SK-N-SH treated with all-trans-retinoic acid at 6 μM for 48 hours (cell line): Measurements from ENCODE around the gene TOP2A.

Experiments
- ATAC-seq: fragments of 200-7000 bp; cut with Tn5 transposase; 3 replicates; pipeline ENCODE4 v1.9.1; 2020; ENCODE audit warnings: mild to moderate bottlenecking, moderate library complexity
- ARNTL ChIP-seq: fragments of 450-650 bp; formaldehyde crosslinking; IDR thresholded peaks from 2 replicates; pipeline ENCODE4 v1.5.0; 2020; ENCODE audit warnings: low read depth, mild to moderate bottlenecking, moderate library complexity, borderline replicate concordance
- BACH2 ChIP-seq: fragments of 250-450 bp; sonication (Bioruptor Pico); IDR thresholded peaks from 2 replicates; pipeline ENCODE4 v1.9.0; 2021; ENCODE audit warnings: mild to moderate bottlenecking, borderline replicate concordance
- CREB5 ChIP-seq: fragments of 250-450 bp; sonication (Bioruptor Pico); IDR thresholded peaks from 2 replicates; pipeline ENCODE4 v1.5.1; 2020; ENCODE audit warnings: low read depth, mild to moderate bottlenecking, moderate library complexity
- CSDC2 ChIP-seq: fragments of 250-450 bp; sonication (Bioruptor Pico); IDR thresholded peaks from 2 replicates; pipeline ENCODE4 v1.5.0; 2020; ENCODE audit warnings: mild to moderate bottlenecking, moderate library complexity
- CSRNP3 ChIP-seq: fragments of 250-450 bp; sonication (Bioruptor Pico); IDR thresholded peaks from 2 replicates; pipeline ENCODE4 v1.5.1; 2021; ENCODE audit warnings: mild to moderate bottlenecking, moderate library complexity
- ESRRG ChIP-seq: fragments of 250-450 bp; sonication (Bioruptor Pico); IDR thresholded peaks from 2 replicates; pipeline ENCODE4 v1.6.1; 2021; ENCODE audit warnings: mild to moderate bottlenecking
- GLIS3 ChIP-seq: fragments of 250-450 bp; sonication (Bioruptor Pico); IDR thresholded peaks from 2 replicates; pipeline ENCODE4 v1.5.0; 2020; ENCODE audit warnings: mild to moderate bottlenecking, moderate library complexity
- ISL1 ChIP-seq: fragments of 250-450 bp; sonication (Bioruptor Pico); IDR thresholded peaks from 2 replicates; pipeline ENCODE4 v2.1.2; 2022; ENCODE audit warnings: mild to moderate bottlenecking, moderate library complexity
- OSR1 ChIP-seq: fragments of 250-450 bp; sonication (Bioruptor Pico); IDR thresholded peaks from 2 replicates; pipeline ENCODE4 v1.8.0; 2022; ENCODE audit warnings: moderate library complexity, mild to moderate bottlenecking, inconsistent platforms
- PATZ1 ChIP-seq: fragments of 250-450 bp; sonication (Bioruptor Pico); IDR thresholded peaks from 2 replicates; pipeline ENCODE4 v1.8.0; 2020; ENCODE audit warnings: mild to moderate bottlenecking, moderate library complexity, borderline replicate concordance
- POU6F1 ChIP-seq: fragments of 250-450 bp; sonication (Bioruptor Pico); IDR thresholded peaks from 2 replicates; pipeline ENCODE4 v1.8.0; 2021; ENCODE audit warnings: low read depth, mild to moderate bottlenecking, moderate library complexity, borderline replicate concordance
- PPARA ChIP-seq: fragments of 250-450 bp; sonication (Bioruptor Pico); IDR thresholded peaks from 2 replicates; pipeline ENCODE4 v1.5.0; 2020; ENCODE audit warnings: mild to moderate bottlenecking, borderline replicate concordance
- RARB ChIP-seq: fragments of 250-450 bp; sonication (Bioruptor Pico); IDR thresholded peaks from 2 replicates; pipeline ENCODE4 v1.8.0; 2021; ENCODE audit warnings: mild to moderate bottlenecking, moderate library complexity
- SNAI2 ChIP-seq: fragments of 250-450 bp; sonication (Bioruptor Pico); IDR thresholded peaks from 2 replicates; pipeline ENCODE4 v1.5.0; 2020; ENCODE audit warnings: mild to moderate bottlenecking, moderate library complexity
- TCF4 ChIP-seq: fragments of 250-450 bp; sonication (Bioruptor Pico); IDR thresholded peaks from 2 replicates; pipeline ENCODE4 v1.8.0; 2021; ENCODE audit warnings: mild to moderate bottlenecking, moderate library complexity, borderline replicate concordance
- TOX ChIP-seq: fragments of 250-450 bp; sonication (Bioruptor Pico); IDR thresholded peaks from 2 replicates; pipeline ENCODE4 v1.8.0; 2021; ENCODE audit warnings: mild to moderate bottlenecking, moderate library complexity, borderline replicate concordance
- TSHZ2 ChIP-seq: fragments of 250-450 bp; sonication (Bioruptor Pico); IDR thresholded peaks from 2 replicates; pipeline ENCODE4 v1.5.0; 2020; ENCODE audit warnings: mild to moderate bottlenecking, moderate library complexity
- ZC3H10 ChIP-seq: fragments of 250-450 bp; sonication (Bioruptor Pico); IDR thresholded peaks from 2 replicates; pipeline ENCODE4 v1.5.1; 2021; ENCODE audit warnings: mild to moderate bottlenecking, moderate library complexity
- ZFP3 ChIP-seq: fragments of 250-450 bp; sonication (Bioruptor Pico); IDR thresholded peaks from 2 replicates; pipeline ENCODE4 v1.5.0; 2020; ENCODE audit warnings: mild to moderate bottlenecking, moderate library complexity
- ZFP30 ChIP-seq: fragments of 450-650 bp; formaldehyde crosslinking; IDR thresholded peaks from 2 replicates; pipeline ENCODE4 v1.5.0; 2022; ENCODE audit warnings: mild to moderate bottlenecking, moderate library complexity
- ZNF565 ChIP-seq: fragments of 450-650 bp; formaldehyde crosslinking; conservative IDR thresholded peaks from 2 replicates; pipeline ENCODE4 v1.5.0; 2020; ENCODE audit warnings: low read depth, mild to moderate bottlenecking, moderate library complexity
- ZNF70 ChIP-seq: fragments of 450-650 bp; formaldehyde crosslinking; IDR thresholded peaks from 2 replicates; pipeline ENCODE4 v1.5.0; 2020; ENCODE audit warnings: mild to moderate bottlenecking, moderate library complexity
- ZNF8 ChIP-seq: fragments of 450-650 bp; formaldehyde crosslinking; IDR thresholded peaks from 2 replicates; pipeline ENCODE4 v1.5.0; 2020; ENCODE audit warnings: mild to moderate bottlenecking, moderate library complexity

Gene TOP2A

GRCh38 chr17:40342504-40343218 is 75.0 kb downstream of the TOP2A start (continued):
- TF ChIP-seq ZFP30 (CRISPR knock-in tag): no peak
- no peak for TF ChIP-seq SNAI2 (CRISPR knock-in tag)
- TF ChIP-seq ESRRG: no peak
- TF ChIP-seq, all 23 proteins: peak for 0

- ATAC-seq: peak; percentile 60
These were observed 75.7 kb downstream of the TOP2A start for GRCh38 chr17:40341808-40342503.

More at GRCh38 chr17:40341808-40342503, 75.7 kb downstream of the TOP2A start:
- TF ChIP-seq GLIS3 (CRISPR knock-in tag) (no peak), ZNF565 (no peak), ARNTL (no peak), ZC3H10 (CRISPR knock-in tag) (no peak), ZNF70 (CRISPR knock-in tag) (no peak; the same call in 1 of the 2 replicates), CREB5 (CRISPR knock-in tag) (peak; percentile 57; the same call in 1 of the 2 replicates), PPARA (no peak), ZFP30 (CRISPR knock-in tag) (no peak), ESRRG (0 out of 2 replicates have a peak, but pooled peaks have one; percentile 14), TSHZ2 (CRISPR knock-in tag) (no peak), PATZ1 (0 out of 2 replicates have a peak, but pooled peaks have one; percentile 17), ZFP3 (CRISPR knock-in tag) (no peak), POU6F1 (CRISPR knock-in tag) (no peak), RARB (no peak), ISL1 (CRISPR knock-in tag) (no peak), TOX (CRISPR knock-in tag) (no peak), CSRNP3 (CRISPR knock-in tag) (0 out of 2 replicates have a peak, but pooled peaks have one; percentile 21), TCF4 (no peak; the same call in 1 of the 2 replicates), OSR1 (CRISPR knock-in tag) (no peak), CSDC2 (no peak), ZNF8 (no peak), SNAI2 (CRISPR knock-in tag) (no peak), BACH2 (CRISPR knock-in tag) (no peak)
